OCI-LY7 (cell line): Measurements from ENCODE around the gene ZNF783. TPM values are rescaled to one million over a fixed set of nuclear protein-coding genes. Genes with fewer than 3 reads are reported as not detected.
"Not testable (repeated sequence)": the region's sequence is repeated elsewhere in the genome, so short reads cannot be mapped to it uniquely, and the experiment has no call there.

Experiments
- BruUV-seq: library from RNA; stranded (reverse); fragments of 400-500 nt; replicated peaks from 2 replicates; lab custom pipeline; 2021; lab: Mats Ljungman, UMichigan
- CTCF ChIA-PET: fragments of 300-600 bp; sonication (Branson Sonifier 250); formaldehyde crosslinking; loops from one replicate; lab custom pipeline; 2022; ENCODE audit warnings: antibody characterized with exemption; ENCODE audit not compliant: unreplicated experiment; lab: Charles Lee
- POLR2A ChIA-PET: fragments of 300-600 bp; sonication (Branson Sonifier 250); formaldehyde crosslinking; loops from one replicate; lab custom pipeline; 2022; ENCODE audit warnings: antibody characterized with exemption; lab: Charles Lee
- DNase-seq: peaks from one replicate; pipeline ENCODE4 v3.0.0-alpha.2; 2015; ENCODE audit warnings: low spot score
- H2AFZ ChIP-seq: fragments of 200-600 bp; sonication (generic), shearing (Covaris generic); 2 replicates; pipeline ENCODE4 v1.6.1; 2014; ENCODE audit warnings: mild to moderate bottlenecking, antibody characterized with exemption, low read length, moderate library complexity
- H3K27ac ChIP-seq: fragments of 200-600 bp; sonication (generic); 2 replicates; pipeline ENCODE4 v1.5.1; 2014; ENCODE audit warnings: mixed run types, low read depth, mild to moderate bottlenecking, moderate library complexity, low read length, inconsistent platforms; ENCODE audit not compliant: poor library complexity, severe bottlenecking
- H3K36me3 ChIP-seq: fragments of 200-600 bp; sonication (generic); 2 replicates; pipeline ENCODE4 v1.6.1; 2014; ENCODE audit warnings: mild to moderate bottlenecking, antibody characterized with exemption, low read length, moderate library complexity, mixed read lengths; ENCODE audit not compliant: insufficient read depth
- H3K4me1 ChIP-seq: fragments of 200-600 bp; sonication (generic); 2 replicates; pipeline ENCODE4 v1.5.1; 2014; ENCODE audit warnings: mild to moderate bottlenecking, low read length; ENCODE audit not compliant: insufficient read depth, poor library complexity, severe bottlenecking
- H3K4me2 ChIP-seq: fragments of 200-600 bp; sonication (generic); 2 replicates; pipeline ENCODE4 v1.6.1; 2014; ENCODE audit warnings: mild to moderate bottlenecking, low read length
- H3K4me3 ChIP-seq: fragments of 200-600 bp; sonication (generic); 2 replicates; pipeline ENCODE4 v1.5.1; 2014; ENCODE audit warnings: mild to moderate bottlenecking, low read depth, low read length; ENCODE audit not compliant: poor library complexity, severe bottlenecking
- H3K79me2 ChIP-seq: fragments of 200-600 bp; sonication (generic); 2 replicates; pipeline ENCODE4 v1.6.1; 2016; ENCODE audit warnings: low read depth, mild to moderate bottlenecking, low read length, moderate library complexity, mixed read lengths; ENCODE audit not compliant: insufficient read depth
- H3K9me2 ChIP-seq: fragments of 200-600 bp; sonication (generic); 2 replicates; pipeline ENCODE4 v1.6.1; 2016; ENCODE audit warnings: mild to moderate bottlenecking, low read length, mixed read lengths; ENCODE audit not compliant: insufficient read depth
- H3K9me3 ChIP-seq: fragments of 200-600 bp; sonication (generic); 2 replicates; pipeline ENCODE4 v1.6.1; 2014; ENCODE audit warnings: mild to moderate bottlenecking, mixed run types, low read length, mixed read lengths
- H4K20me1 ChIP-seq: fragments of 200-600 bp; sonication (generic); 2 replicates; pipeline ENCODE4 v1.6.1; 2014; ENCODE audit warnings: mild to moderate bottlenecking, antibody characterized with exemption, low read length, moderate library complexity, mixed read lengths; ENCODE audit not compliant: insufficient read depth
- CTCF ChIP-seq: fragments of 200-600 bp; sonication (generic); conservative IDR thresholded peaks from 2 replicates; pipeline ENCODE4 v1.5.1; 2014; ENCODE audit warnings: mild to moderate bottlenecking, antibody characterized with exemption, low read length, moderate library complexity, mixed read lengths
- EZH2phosphoT487 ChIP-seq: fragments of 200-600 bp; sonication (generic); IDR thresholded peaks from 2 replicates; pipeline ENCODE4 v1.6.1; 2018; ENCODE audit warnings: low read depth, borderline replicate concordance, mild to moderate bottlenecking, mixed run types, antibody characterized with exemption, low read length, moderate library complexity, mixed read lengths
- intact Hi-C: fragments of 100-400 bp; cut with micrococcal nuclease; formaldehyde crosslinking; loops from one replicate; pipeline ENCODE4 v1.10.0; 2022; ENCODE audit not compliant: unreplicated experiment
- total RNA-seq, 2 experiments: library from RNA; depleted of rRNA in 1 of 2; stranded (reverse); fragments of >200 nt in 1 of 2; shearing (Covaris generic) in 1 of 2; gene quantifications; 2 replicates each; pipeline ENCODE4 v1.2.3, GENCODE V29; 2014 to 2022

Gene ZNF783
- total RNA-seq, 2 experiments from 2014 or later, result 13.1 to 18.8 TPM

GRCh38 chr7:149232362-149232761, 29.6 kb upstream of the ZNF783 start:
- intact Hi-C loops, result no loop called here
- POLR2A ChIA-PET, result interaction anchor here (0.6 to 1.8 kb wide), 2 partner anchors 19 to 36 kb away, joined by 4 read pairs; no protein-coding TSS in a partner anchor

GRCh38 chr7:149233655-149234204, 28.3 kb upstream of the ZNF783 start:
- H3K79me2 ChIP-seq, H3K4me1 ChIP-seq, DNase-seq, H3K4me3 ChIP-seq, intact Hi-C loops, H3K9me3 ChIP-seq, H3K27ac ChIP-seq, BruUV-seq, H3K4me2 ChIP-seq, H3K9me2 ChIP-seq, H4K20me1 ChIP-seq, CTCF ChIA-PET, POLR2A ChIA-PET, H3K36me3 ChIP-seq, H2AFZ ChIP-seq: not testable (repeated sequence)

More at GRCh38 chr7:149232362-149232761, 29.6 kb upstream of the ZNF783 start:
- Histone ChIP-seq H4K20me1 (no peaks in the 10 kb centered on the region), H3K4me2 (no peak overlapping the region), H3K9me2 (no peaks in the 10 kb centered on the region), H3K36me3 (no peaks in the 10 kb centered on the region), H2AFZ (no peak overlapping the region), H3K9me3 (no peaks in the 10 kb centered on the region), H3K27ac (no peak overlapping the region), H3K79me2 (no peaks in the 10 kb centered on the region), H3K4me3 (no peak overlapping the region), H3K4me1 (no peaks in the 10 kb centered on the region)
- CTCF ChIA-PET, result no interaction called here
- no peak for TF ChIP-seq CTCF
- no peak for TF ChIP-seq EZH2phosphoT487
- no peak for DNase-seq
- BruUV-seq, result no TSS peak

GRCh38 chr7:149237502-149237901, 24.5 kb upstream of the ZNF783 start:
- no peak overlapping the region for H2AFZ ChIP-seq
- H3K79me2 ChIP-seq, result peaks cover 9% of the 10 kb centered on the region
- H3K36me3 ChIP-seq, result peaks cover 5% of the 10 kb centered on the region
- H3K9me2 ChIP-seq, result no peaks in the 10 kb centered on the region
- H3K9me3 ChIP-seq, result peaks cover 3% of the 10 kb centered on the region
- TF ChIP-seq EZH2phosphoT487 (no peak), CTCF (no peak)
- no TSS peak for BruUV-seq
- ChIA-PET CTCF (no interaction called here), POLR2A (no interaction called here)
- H3K4me2 ChIP-seq, result no peak overlapping the region
- no peak for DNase-seq
- intact Hi-C loops, result loop anchor here (5.0 kb wide), 1 partner anchor 90 kb away; the partner anchor contains the start of gene ZNF398
- peaks cover 16% of the 10 kb centered on the region for H3K4me1 ChIP-seq
- H3K4me3 ChIP-seq, result no peak overlapping the region
- H3K27ac ChIP-seq, result no peak overlapping the region
- no peaks in the 10 kb centered on the region for H4K20me1 ChIP-seq
